ENCODE measurements around the gene TBC1D10A. TPM values are rescaled to one million over a fixed set of nuclear protein-coding genes. Genes with fewer than 3 reads are reported as not detected.
A peak's percentile ranks its signal among the peaks of the same experiment; 100 is the strongest.

Gene TBC1D10A
- total RNA-seq, 1 donor = 23.4 TPM

- peak in 1 of 3 donors; percentile 55 for DNase-seq (ENCODE audit: low read depth in 2 of 3, low spot score in 2 of 3)
Measured at GRCh38 chr22:30304495-30305244, 22.1 kb downstream of the TBC1D10A start.

GRCh38 chr22:30302810-30303138 is 24.0 kb downstream of the TBC1D10A start:
- DNase-seq (ENCODE audit: low read depth in 2 of 3, low spot score in 2 of 3) = no peak

GRCh38 chr22:30301995-30302809 is 24.5 kb downstream of the TBC1D10A start:
- DNase-seq (ENCODE audit: low read depth in 2 of 3, low spot score in 2 of 3) = peak in 2 of 3 donors; percentile 72 to 87

- no peak for DNase-seq (ENCODE audit: low read depth in 2 of 3, low spot score in 2 of 3)
Measured at GRCh38 chr22:30299322-30299721, 27.4 kb downstream of the TBC1D10A start.

GRCh38 chr22:30297991-30298701 is 28.6 kb downstream of the TBC1D10A start:
- DNase-seq (ENCODE audit: low read depth in 2 of 3, low spot score in 2 of 3) = no peak

- no peak for DNase-seq (ENCODE audit: low read depth in 2 of 3, low spot score in 2 of 3)
Measured at GRCh38 chr22:30297276-30297990, 29.3 kb downstream of the TBC1D10A start.

- DNase-seq (ENCODE audit: low read depth in 2 of 3, low spot score in 2 of 3) = no peak
Measured at GRCh38 chr22:30296833-30297232, 29.9 kb downstream of the TBC1D10A start.

- DNase-seq (ENCODE audit: low read depth in 2 of 3, low spot score in 2 of 3) = no peak
Measured at GRCh38 chr22:30296324-30296723, 30.4 kb downstream of the TBC1D10A start.

GRCh38 chr22:30295576-30295975 is 31.2 kb downstream of the TBC1D10A start:
- no peak for DNase-seq (ENCODE audit: low read depth in 2 of 3, low spot score in 2 of 3)

- no peak for DNase-seq (ENCODE audit: low read depth in 2 of 3, low spot score in 2 of 3)
Measured at GRCh38 chr22:30294830-30295229, 31.9 kb downstream of the TBC1D10A start.

- no peak for DNase-seq (ENCODE audit: low read depth in 2 of 3, low spot score in 2 of 3)
Measured at GRCh38 chr22:30294066-30294465, 32.7 kb downstream of the TBC1D10A start.

GRCh38 chr22:30293026-30293425 is 33.7 kb downstream of the TBC1D10A start:
- no peak for DNase-seq (ENCODE audit: low read depth in 2 of 3, low spot score in 2 of 3)

- DNase-seq (ENCODE audit: low read depth in 2 of 3, low spot score in 2 of 3) = no peak
Measured at GRCh38 chr22:30292069-30292970, 34.4 kb downstream of the TBC1D10A start.

- DNase-seq (ENCODE audit: low read depth in 2 of 3, low spot score in 2 of 3) = no peak
Measured at GRCh38 chr22:30291058-30291892, 35.5 kb downstream of the TBC1D10A start.

- no peak for DNase-seq (ENCODE audit: low read depth in 2 of 3, low spot score in 2 of 3)
Measured at GRCh38 chr22:30290342-30291057, 36.2 kb downstream of the TBC1D10A start.

- peak in 1 of 3 donors; percentile 63 for DNase-seq (ENCODE audit: low read depth in 2 of 3, low spot score in 2 of 3)
Measured at GRCh38 chr22:30289980-30290313, 36.8 kb downstream of the TBC1D10A start.

- peak; percentile 52 to 84 (median 83) for DNase-seq (ENCODE audit: low read depth in 2 of 3, low spot score in 2 of 3)
Measured at GRCh38 chr22:30289141-30289979, 37.4 kb downstream of the TBC1D10A start, which contains the start of gene CASTOR1. Gene CASTOR1, minus strand, starts transcription at chr22:30289505. Its CDS starts 8 bp downstream, at chr22:30289497.

Measured in hematopoietic multipotent progenitor cell (in vitro differentiated cells).